Measurements from ENCODE around the gene RAB5B.
"Not testable (repeated sequence)": the region's sequence is repeated elsewhere in the genome, so short reads cannot be mapped to it uniquely, and the experiment has no call there.

The RAB5B gene

DNA sequence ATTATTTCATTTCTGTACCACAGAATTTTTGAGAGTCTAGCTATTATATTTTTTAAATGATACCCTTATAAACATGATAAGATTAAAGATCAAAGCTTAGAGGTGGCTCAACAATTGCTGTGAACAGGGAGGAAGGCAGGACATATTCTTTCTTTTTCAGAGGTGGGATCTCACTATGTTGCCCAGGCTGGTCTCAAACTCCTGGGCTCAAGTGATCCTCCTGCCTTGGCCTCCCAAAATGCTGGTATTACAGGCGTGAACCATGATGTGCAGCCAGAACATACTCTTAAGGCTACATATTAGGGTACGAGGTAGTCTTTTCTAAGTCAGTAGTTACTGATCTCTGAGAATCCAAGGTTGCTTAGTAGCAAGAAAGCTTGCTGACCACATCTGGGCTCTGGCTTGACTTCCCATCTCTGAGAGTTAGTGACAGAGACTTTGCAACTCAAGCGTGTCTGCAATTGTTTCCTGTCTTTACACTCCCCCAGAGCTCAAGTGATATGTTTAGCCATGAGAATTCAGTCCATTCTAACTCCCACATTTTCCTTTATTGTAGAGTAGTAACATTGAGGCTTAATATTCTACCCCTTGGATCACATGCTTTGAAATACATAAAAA lies 8.6 kb downstream of the RAB5B start:
- DNase-seq (ENCODE audit: low spot score) = no peak

DNA sequence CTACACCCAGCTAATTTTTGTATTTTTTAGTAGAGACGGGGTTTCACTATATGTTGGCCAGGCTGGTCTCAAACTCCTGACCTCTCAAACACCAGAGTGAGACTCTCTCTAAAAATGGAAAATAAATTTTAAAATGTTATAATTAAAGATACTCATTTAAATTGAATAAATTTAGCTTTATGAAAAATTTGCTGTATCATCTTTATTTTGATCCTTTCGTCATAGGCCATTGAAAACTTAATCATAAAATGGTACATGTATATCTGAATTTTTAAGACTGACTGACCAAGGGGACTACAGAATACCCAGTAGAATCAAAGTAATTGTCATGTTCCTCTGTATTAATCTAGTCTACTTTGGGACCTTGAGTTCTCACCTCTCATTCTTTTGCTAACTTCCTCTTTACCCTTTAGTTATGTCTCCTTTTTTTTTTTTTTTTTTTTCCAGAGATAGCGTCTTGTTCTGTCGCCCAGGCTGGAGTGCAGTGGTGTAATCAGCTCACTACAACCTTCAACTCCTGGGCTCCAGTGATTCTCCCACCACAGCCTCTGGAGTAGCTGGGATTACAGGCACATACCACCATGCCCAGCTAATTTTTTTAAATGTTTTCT lies 9.5 kb downstream of the RAB5B start:
- DNase-seq (ENCODE audit: low spot score) = no peak

DNA sequence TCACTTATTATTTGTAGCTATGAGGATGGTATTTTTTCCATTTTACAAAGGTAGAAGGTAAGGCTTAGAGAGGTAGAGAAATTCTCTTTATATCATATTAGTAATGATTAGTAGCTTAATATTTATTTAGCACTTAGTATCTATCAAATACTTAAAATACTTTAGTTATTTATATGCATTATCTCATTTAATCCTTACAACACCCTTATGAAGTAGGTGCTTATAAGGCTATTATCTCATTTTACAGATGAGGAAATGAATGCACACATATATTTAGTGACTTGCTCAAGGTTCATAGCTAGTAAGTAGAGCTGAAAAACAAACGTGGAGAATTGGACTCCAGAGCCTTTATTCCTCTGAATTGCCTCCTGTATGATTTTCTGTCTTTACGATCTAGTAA lies 11.0 kb downstream of the RAB5B start:
- DNase-seq (ENCODE audit: low spot score) = no peak

DNA sequence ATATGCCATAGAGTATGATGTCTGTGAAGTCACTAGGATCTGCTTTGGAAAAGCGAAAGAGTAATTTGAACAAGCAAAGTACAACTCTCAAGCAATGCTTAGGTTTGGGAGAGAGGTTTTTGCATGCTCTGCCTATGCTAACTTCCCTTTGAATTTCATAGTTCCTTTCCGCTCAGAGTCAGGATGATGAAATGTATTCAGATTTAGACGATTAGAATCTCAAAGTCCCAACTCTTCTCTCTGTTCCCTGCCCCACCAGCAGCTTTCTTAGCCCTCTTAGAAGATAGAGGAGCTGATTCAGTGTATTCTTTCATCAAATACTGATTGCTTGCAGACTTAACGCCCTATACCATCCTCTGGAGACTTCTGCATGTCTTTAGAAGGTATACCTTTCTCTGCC lies 11.5 kb downstream of the RAB5B start:
- DNase-seq (ENCODE audit: low spot score) = no peak

DNA sequence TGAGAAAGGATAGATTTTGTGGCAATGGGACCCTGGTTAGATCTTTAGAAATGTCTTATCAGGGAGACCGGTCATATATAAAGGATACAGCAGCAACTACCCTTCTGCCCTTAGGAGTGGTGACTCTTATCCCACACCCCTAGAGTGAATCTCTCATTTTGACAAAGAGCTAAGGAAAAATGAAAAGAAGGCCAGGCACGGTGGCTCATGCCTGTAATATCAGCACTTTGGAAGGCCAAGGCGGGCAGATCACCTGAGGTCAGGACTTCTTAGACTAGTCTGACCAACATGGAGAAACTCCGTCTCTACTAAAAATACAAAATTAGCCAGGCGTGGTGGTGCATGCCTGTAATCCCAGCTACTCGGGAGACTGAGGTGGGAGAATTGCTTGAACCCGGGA lies 12.1 kb downstream of the RAB5B start:
- DNase-seq (ENCODE audit: low spot score) = not testable (repeated sequence)

DNA sequence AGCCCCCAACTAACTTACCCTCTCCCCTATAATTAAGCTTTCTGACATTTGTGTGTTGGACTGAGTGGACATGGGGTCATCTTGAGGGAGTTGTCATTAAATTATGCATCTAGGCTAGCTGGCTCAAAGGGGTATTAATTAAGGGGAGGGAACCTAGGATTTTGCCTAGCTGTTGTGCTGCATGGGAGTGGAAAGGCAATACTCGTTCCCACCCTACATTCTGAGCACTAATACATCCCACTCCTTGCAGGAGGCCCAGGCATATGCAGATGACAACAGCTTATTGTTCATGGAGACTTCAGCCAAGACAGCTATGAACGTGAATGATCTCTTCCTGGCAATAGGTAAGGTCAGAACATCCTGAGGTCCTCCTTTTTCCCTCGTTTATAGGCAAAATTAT lies 17.2 kb downstream of the RAB5B start:
- DNase-seq (ENCODE audit: low spot score) = no peak

DNA sequence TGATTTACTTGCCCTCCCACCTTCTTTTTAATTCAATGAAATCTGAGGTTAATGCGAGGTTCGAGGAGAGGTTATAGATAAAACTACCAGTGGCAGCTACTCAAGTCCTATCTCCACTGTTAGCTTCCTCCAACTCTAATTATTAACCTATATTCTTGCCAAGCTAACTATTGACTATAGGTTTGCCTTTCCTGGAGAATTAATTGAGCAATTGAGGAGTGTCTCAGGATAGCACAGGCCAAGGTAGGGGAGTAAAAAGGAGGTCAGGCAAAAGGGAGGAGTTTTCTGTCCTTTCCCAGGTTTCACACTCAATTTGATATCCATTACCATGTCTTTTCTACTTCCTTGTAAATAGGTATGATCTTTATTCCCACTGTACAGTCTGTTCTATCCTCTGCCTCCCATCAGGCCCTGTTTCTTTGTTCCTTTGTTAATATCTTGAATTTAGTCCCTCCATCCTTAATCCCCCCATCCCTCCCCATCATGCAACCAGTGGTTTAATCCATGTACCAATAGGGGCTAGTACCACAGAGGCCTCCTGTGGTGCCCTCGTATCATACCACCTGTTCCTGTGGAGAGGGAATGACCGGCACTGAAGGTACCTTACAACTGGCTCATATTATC lies 19.5 kb downstream of the RAB5B start:
- DNase-seq (ENCODE audit: low spot score) = no peak

DNA sequence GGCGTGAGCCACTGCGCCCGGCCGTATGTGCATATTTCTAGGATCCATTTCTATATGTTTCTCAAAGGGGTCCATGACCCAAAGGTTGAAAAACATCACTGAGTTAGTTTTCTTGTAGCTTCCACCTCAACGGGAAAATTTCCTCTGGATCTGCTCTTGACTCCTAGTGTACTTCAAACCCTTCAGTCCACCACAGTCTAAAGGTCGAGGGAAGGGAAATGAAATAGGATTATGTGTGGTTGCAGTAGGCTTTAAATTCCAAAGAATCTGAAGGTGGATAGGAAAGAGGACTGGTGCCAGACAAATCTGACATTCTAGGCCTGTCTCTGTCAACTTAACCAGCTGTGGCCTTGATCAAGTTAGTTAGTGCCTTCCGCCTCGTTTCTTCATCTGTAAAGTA lies 21.5 kb downstream of the RAB5B start:
- DNase-seq (ENCODE audit: low spot score) = no peak

DNA sequence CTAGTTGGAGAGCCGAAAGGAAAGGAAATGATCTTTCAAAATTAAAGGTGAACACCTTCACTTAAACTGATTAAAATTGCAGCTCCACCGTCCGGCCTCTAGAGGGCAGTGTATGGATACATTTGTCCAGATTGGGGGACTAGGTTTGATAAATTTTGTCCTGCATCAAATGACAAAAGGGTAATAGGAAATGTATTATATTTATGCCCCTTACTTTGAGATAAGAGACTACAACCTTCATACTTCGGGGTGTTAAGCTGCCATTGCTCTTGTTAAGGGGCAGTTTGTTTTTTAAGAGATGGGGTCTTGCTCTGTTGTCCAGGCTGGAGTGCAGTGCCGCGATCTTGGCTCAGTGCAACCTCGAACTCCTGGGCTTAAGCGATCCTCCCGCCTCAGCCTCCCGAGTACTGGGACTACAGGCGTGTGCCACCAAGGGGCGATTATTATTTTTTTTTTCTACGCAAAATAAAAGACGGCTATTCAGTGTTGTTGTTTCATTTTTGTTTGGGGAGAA lies 22.4 kb downstream of the RAB5B start:
- DNase-seq (ENCODE audit: low spot score) = peak; percentile 71

DNA sequence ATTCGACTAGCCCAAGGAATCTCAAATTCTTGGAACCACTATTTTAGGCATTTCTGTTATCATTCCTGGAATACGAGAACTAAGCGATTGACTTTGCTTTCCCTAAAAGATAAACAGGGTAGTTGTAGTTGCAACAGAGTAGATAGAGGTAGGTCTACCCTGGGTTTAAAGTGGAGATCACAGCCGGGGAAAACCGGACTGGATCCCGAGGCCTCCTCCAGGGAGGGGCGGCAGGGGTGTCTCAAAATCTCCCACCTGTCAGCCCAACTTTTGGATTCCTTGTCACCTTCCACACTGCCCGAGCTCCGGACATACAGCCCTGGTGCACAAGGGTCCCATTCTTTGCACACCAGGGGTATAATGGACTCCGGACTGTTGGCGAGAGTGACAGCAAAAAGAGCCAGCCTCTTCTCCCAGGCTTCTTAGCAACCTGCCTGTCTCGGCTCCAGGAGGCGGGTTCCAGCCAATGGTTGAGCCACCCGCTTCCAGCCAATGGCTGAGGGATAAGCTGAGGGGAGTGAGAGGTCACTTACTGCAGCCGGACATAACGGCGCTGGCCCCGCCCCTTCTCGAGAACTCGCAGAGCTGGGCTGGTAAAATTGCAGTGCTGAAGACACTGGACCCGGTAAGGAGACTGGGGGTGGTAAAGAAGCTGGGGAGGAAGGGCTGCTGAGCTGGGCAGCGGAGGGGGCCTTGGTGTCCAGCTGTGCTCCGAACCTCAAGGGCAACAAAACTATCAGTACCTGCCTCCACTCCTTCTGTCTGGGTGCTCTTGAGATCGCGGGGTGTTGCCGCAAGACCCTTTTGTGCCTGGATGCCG lies 23.0 kb downstream of the RAB5B start, which contains the start of gene SUOX:
SUOX (plus strand) TSS at position 562 of the 820 bp plus-strand sequence. CDS start 4,946 bp downstream, outside the sequence.
- DNase-seq (ENCODE audit: low spot score) = peak; percentile 98

DNA sequence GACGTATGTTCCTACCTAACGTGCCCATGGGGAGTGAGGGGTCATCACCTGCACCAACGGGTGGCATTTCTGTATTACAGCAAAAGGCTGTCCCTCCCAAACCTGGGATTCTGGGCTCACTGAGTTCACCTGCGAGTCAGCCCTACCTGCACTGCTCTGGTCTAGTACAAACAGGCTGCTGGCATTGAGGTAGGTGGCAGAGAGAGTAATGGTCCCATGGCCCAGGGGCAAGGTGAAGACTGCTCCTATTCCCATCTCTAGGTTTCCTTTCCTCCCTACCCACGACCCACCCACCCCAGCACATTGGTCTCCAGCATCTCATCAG lies 23.6 kb downstream of the RAB5B start:
- DNase-seq (ENCODE audit: low spot score) = no peak

DNA sequence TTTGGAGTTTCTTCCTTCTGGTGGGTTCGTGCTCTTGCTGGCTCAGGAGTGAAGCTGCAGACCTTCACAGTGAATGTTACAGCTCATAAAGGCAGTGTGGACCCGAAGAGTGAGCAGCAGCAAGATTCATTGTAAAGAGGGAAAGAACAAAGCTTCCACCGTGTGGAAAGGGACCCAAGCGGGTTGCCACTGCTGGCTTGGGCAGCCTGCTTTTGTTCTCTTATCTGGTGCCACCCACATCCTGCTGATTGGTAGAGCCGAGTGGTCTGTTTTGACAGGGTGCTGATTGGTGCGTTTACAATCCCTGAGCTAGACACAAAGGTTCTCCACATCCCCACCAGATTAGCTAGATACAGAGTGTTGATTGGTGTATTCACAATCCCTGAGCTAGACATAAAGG lies 25.6 kb downstream of the RAB5B start:
- not testable (repeated sequence) for DNase-seq (ENCODE audit: low spot score)

DNA sequence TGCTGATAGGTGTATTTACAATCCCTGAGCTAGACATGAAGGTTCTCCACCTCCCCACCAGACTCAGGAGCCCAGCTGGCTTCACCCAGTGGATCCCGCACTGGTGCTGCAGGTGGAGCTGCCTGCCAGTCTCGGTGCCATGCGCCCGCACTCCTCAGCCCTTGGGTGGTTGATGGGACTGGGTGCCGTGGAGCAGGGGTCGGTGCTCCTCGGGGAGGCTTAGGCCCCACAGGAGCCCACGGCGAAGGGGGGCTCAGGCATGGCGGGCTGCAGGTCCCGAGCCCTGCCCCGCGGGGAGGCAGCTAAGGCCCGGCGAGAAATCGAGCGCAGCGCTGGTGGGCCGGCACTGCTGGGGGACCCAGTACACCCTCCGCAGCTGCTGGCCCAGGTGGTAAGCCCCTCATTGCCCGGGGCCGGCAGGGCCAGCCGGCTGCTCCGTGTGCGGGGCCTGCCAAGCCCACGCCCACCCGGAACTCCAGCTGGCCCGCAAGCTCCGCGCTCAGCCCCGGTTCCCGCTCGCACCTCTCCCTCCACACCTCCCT lies 26.2 kb downstream of the RAB5B start:
- DNase-seq (ENCODE audit: low spot score) = not testable (repeated sequence)

DNA sequence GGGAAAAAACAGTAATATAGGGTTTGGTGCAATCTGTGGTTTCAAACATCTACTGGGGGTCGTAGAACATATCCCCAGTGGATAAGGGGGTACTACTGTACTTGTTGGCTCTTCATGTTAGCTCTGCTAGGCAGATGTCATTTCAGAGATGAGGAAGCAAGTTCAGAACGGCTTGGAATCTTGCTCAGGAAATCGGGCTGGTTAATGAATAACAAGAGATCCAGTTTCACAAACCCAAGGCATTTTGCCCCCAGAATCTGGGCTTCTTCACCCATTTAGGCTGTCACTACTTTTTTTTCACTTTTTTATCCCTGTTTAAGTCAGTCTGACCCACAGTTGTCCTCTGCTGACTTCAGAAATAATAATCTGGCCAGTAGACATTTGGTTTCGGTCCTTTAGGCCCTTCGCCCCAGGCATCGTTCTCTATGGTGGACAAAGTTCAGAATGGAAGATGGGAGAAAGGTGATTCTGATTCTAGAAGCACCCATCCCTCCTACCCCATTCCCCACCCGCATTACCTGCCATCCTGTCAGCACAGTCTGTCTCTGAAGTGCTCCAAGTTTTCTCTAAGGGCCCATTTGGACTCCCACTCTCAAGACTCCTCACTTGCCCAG lies 27.7 kb downstream of the RAB5B start:
- DNase-seq (ENCODE audit: low spot score) = no peak

DNA sequence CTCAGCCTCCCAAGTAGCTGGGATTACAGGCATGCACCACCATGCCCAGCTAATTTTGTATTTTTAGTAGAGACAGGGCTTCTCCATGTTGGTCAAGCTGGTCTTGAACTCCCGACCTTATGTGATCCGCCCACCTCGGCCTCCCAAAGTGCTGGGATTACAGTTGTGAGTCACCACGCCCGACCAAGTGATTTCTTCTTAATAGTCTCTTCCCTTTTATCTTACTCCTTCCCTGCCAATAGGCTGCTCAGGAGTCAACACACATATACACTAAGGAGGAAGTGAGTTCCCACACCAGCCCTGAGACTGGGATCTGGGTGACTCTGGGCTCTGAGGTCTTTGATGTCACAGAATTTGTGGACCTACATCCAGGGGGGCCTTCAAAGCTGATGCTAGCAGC lies 29.5 kb downstream of the RAB5B start:
- DNase-seq (ENCODE audit: low spot score) = not testable (repeated sequence)

DNA sequence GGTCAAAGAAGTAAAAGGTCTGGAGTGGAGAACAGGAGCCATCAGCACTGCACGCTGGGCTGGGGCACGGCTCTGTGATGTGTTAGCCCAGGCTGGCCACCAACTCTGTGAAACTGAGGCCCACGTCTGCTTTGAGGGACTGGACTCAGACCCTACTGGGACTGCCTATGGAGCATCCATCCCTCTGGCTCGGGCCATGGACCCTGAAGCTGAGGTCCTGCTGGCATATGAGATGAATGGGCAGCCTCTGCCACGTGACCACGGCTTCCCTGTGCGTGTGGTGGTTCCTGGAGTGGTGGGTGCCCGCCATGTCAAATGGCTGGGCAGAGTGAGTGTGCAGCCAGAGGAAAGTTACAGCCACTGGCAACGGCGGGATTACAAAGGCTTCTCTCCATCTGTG lies 30.3 kb downstream of the RAB5B start:
- no peak for DNase-seq (ENCODE audit: low spot score)

DNA sequence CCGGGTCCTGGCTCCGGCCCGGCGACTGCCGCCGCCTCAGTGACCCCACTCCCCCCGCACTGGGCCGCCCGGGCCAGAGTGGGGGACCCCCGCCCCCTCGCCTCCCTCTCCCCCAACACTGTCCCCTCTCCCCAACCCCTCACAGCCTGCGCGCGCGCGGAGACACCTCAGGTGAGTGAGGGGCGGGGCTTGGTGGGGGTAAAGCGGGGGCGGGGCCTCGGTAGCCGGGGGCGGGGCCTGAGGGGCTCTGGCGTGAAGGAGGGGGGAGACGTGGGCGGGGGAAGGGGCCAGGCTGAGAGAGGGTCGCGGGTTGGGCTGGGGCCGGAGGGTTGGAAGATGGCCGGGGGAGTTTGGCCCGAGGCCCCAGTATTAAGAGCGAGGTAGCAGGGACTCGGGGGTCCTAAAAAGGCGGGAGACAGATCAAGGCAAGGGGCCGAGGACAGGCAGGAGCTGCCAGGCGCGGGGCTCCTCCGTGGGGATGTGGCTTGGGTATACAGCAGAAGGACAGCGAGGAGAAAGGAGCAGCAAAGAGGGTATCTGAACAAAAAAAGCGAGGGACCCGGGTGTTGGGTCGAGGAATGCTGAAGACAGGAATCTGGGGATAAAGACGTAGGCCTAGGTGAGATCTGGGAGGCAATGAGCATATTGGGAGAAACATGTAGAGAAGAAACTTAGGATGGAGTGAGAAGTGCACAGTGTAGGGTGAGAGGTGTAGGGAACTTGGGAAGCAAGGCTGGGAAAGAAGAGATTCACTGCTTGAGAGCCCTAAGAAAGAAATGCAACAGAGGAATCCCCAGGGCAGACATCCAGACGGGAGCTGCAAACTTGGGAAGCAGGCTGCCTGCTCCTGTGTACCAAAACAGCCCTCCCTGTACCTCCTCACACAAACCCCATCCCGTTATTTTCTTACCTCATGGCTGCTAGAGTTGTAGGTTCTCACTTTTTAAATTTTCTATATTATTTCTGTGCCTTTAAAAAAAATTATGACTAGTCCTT lies 34.0 kb downstream of the RAB5B start:
- DNase-seq (ENCODE audit: low spot score) = no peak

DNA sequence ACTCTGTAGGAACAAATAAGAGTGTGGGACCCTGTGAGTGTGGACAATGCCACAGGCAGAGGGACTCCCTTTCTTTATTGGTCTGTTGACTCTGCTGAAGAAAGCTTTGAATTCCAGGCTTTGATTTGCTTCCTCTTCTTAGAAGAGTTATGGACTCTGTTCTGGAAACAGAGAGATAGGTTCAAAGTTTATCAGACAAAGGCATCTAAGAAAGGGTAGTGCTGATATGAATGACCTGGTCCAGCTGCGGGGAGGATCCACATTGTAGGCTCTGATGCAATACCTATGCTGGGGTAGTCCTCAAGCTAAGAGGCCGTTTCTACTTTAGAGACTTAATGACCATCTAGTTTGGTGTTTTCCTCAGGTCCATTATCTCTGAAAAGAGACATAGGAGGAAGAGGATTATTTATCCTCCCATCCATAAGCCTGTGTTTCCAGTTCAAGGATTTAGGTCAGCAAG lies 36.3 kb downstream of the RAB5B start:
- DNase-seq (ENCODE audit: low spot score) = no peak

DNA sequence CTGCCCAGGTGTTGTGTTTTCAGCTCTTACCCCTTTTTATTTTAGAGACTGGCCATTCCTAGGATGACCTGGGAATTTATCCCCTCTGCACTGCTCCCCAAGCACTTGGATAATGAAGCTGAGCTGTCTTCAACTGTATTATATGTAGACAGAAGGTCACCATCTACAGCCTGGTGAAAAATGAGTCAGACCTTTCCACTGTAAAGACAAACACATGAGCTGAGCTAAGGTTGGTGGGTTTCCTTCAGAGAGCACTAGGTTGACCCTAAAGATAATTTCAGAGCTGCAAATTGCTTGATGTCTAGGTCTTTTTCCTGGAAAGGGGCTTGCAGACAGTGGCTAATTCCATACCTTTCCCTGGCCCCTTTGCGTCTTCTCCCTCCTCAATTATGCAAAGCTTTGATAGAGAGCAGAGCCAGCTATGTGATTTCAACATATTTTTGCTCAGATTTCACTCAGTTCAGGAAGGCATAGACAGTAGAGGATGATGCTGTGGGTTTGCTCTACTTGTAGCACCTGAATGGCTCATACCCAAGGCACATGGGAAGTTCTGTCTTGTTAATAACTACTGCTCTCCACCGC lies 37.7 kb downstream of the RAB5B start:
- no peak for DNase-seq (ENCODE audit: low spot score)

DNA sequence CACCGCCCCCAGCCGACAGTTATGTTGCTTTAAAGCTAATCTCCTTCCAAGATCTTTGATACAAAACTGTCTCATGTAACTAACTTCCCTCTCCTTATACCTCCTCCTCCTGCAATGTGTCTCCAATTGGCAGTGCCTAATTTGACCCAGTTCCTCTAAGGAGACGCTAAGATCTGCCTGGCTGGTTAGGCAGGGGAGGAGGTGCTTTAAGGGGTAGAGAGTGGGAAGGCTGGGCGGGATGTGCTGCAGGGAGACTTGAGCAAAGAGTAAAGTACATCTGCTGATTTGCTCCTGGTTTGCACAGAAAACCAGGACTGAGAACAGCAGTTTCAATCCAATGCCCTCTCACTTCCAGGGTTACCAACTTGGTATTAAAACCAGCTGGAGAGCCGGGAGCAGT lies 39.6 kb downstream of the RAB5B start:
- no peak for DNase-seq (ENCODE audit: low spot score)

Measured in kidney capillary endothelial cell (primary cell).